ENCODE results near the gene SEMA3C. TPM values are rescaled to one million over a fixed set of nuclear protein-coding genes. Genes with fewer than 3 reads are reported as not detected.
"Not testable (repeated sequence)": the region's sequence is repeated elsewhere in the genome, so short reads cannot be mapped to it uniquely, and the experiment has no call there.

The SEMA3C gene
- total and polyA plus RNA-seq, 4 experiments from 2014 or later: 0.47 to 0.50 TPM; not detected in 2

- Histone ChIP-seq H3K27ac (ENCODE audit: low read depth, low read length) (no peak overlapping the region), H3K4me3 (ENCODE audit: low read length in 2 of 2) (no peak overlapping the region), H3K36me3 (ENCODE audit: insufficient read depth, low read length) (no peaks in the 10 kb centered on the region), H3K9me3 (ENCODE audit: control insufficient read depth in 1 of 2, low read length in 2 of 2) (no peaks in the 10 kb centered on the region), H3K27me3 (ENCODE audit: insufficient read depth, low read length) (no peaks in the 10 kb centered on the region), H3K4me1 (ENCODE audit: insufficient read depth, low read length) (no peaks in the 10 kb centered on the region)
- ChIA-PET POLR2A (ENCODE audit: partially characterized antibody) (no interaction called here), CTCF (ENCODE audit: partially characterized antibody) (no interaction called here)
- no peak overlapping the region for H3K4me3 Mint-ChIP-seq
- no peak for DNase-seq
- intact Hi-C loops (cut with micrococcal nuclease): no loop called here
- H3K4me1 Mint-ChIP-seq: no peaks in the 10 kb centered on the region
- no peaks in the 10 kb centered on the region for H3K27me3 Mint-ChIP-seq
- H3K9me3 Mint-ChIP-seq: peaks cover 0 to 10% (median 3%) of the 10 kb centered on the region in 8 donors
- no peak overlapping the region for H3K27ac Mint-ChIP-seq
- H3K36me3 Mint-ChIP-seq: no peaks in the 10 kb centered on the region
These were observed 21.8 kb upstream of the SEMA3C start for GRCh38 chr7:80940539-80941207.

- no peaks in the 10 kb centered on the region for H3K27me3 ChIP-seq (ENCODE audit: insufficient read depth, low read length)
- H3K4me1 Mint-ChIP-seq: no peaks in the 10 kb centered on the region
- no peaks in the 10 kb centered on the region for H3K4me1 ChIP-seq (ENCODE audit: insufficient read depth, low read length)
- no peak overlapping the region for H3K4me3 Mint-ChIP-seq
- DNase-seq: no peak
- CTCF ChIA-PET (ENCODE audit: partially characterized antibody): no interaction called here
- intact Hi-C loops (cut with micrococcal nuclease): no loop called here
- H3K27me3 Mint-ChIP-seq: no peaks in the 10 kb centered on the region
- POLR2A ChIA-PET (ENCODE audit: partially characterized antibody): no interaction called here
- H3K9me3 ChIP-seq (ENCODE audit: control insufficient read depth in 1 of 2, low read length in 2 of 2): no peaks in the 10 kb centered on the region
- no peaks in the 10 kb centered on the region for H3K36me3 ChIP-seq (ENCODE audit: insufficient read depth, low read length)
- no peaks in the 10 kb centered on the region for H3K36me3 Mint-ChIP-seq
- H3K9me3 Mint-ChIP-seq: peaks cover 0 to 10% (median 3%) of the 10 kb centered on the region in 8 donors
- H3K27ac Mint-ChIP-seq: no peak overlapping the region
- H3K4me3 ChIP-seq (ENCODE audit: low read length in 2 of 2): no peak overlapping the region
- no peak overlapping the region for H3K27ac ChIP-seq (ENCODE audit: low read depth, low read length)
These were observed 18.5 kb upstream of the SEMA3C start for GRCh38 chr7:80937336-80937735.

- no peak overlapping the region for H3K27ac ChIP-seq (ENCODE audit: low read depth, low read length)
- Mint-ChIP-seq H3K4me1 (no peaks in the 10 kb centered on the region), H3K4me3 (no peak overlapping the region), H3K36me3 (no peaks in the 10 kb centered on the region), H3K27me3 (no peaks in the 10 kb centered on the region), H3K27ac (no peak overlapping the region), H3K9me3 (peaks cover 0 to 14% (median 5%) of the 10 kb centered on the region in 8 donors)
- CTCF ChIA-PET (ENCODE audit: partially characterized antibody): no interaction called here
- no peak for DNase-seq
- intact Hi-C loops (cut with micrococcal nuclease): no loop called here
- H3K27me3 ChIP-seq (ENCODE audit: insufficient read depth, low read length): no peaks in the 10 kb centered on the region
- H3K9me3 ChIP-seq (ENCODE audit: control insufficient read depth in 1 of 2, low read length in 2 of 2): no peaks in the 10 kb centered on the region
- no peaks in the 10 kb centered on the region for H3K4me1 ChIP-seq (ENCODE audit: insufficient read depth, low read length)
- no peak overlapping the region for H3K4me3 ChIP-seq (ENCODE audit: low read length in 2 of 2)
- POLR2A ChIA-PET (ENCODE audit: partially characterized antibody): no interaction called here
- no peaks in the 10 kb centered on the region for H3K36me3 ChIP-seq (ENCODE audit: insufficient read depth, low read length)
These were observed 17.3 kb upstream of the SEMA3C start for GRCh38 chr7:80935991-80936780.

- CTCF ChIA-PET (ENCODE audit: partially characterized antibody): no interaction called here
- Histone ChIP-seq H3K36me3 (ENCODE audit: insufficient read depth, low read length) (no peaks in the 10 kb centered on the region), H3K27ac (ENCODE audit: low read depth, low read length) (no peak overlapping the region), H3K4me1 (ENCODE audit: insufficient read depth, low read length) (no peaks in the 10 kb centered on the region), H3K27me3 (ENCODE audit: insufficient read depth, low read length) (no peaks in the 10 kb centered on the region), H3K4me3 (ENCODE audit: low read length in 2 of 2) (no peak overlapping the region), H3K9me3 (ENCODE audit: control insufficient read depth in 1 of 2, low read length in 2 of 2) (no peaks in the 10 kb centered on the region)
- Mint-ChIP-seq H3K27me3 (no peaks in the 10 kb centered on the region), H3K4me1 (no peaks in the 10 kb centered on the region), H3K4me3 (no peak overlapping the region), H3K9me3 (peaks cover 0 to 20% (median 4%) of the 10 kb centered on the region in 8 donors), H3K27ac (no peak overlapping the region), H3K36me3 (no peaks in the 10 kb centered on the region)
- POLR2A ChIA-PET (ENCODE audit: partially characterized antibody): no interaction called here
- DNase-seq: no peak
- intact Hi-C loops (cut with micrococcal nuclease): no loop called here
These were observed 15.5 kb upstream of the SEMA3C start for GRCh38 chr7:80934321-80934720.

GRCh38 chr7:80932536-80932935, 13.7 kb upstream of the SEMA3C start:
- DNase-seq: no peak
- Histone ChIP-seq H3K36me3 (ENCODE audit: insufficient read depth, low read length) (no peaks in the 10 kb centered on the region), H3K27me3 (ENCODE audit: insufficient read depth, low read length) (no peaks in the 10 kb centered on the region), H3K4me3 (ENCODE audit: low read length in 2 of 2) (no peak overlapping the region), H3K27ac (ENCODE audit: low read depth, low read length) (no peak overlapping the region), H3K4me1 (ENCODE audit: insufficient read depth, low read length) (no peaks in the 10 kb centered on the region), H3K9me3 (ENCODE audit: control insufficient read depth in 1 of 2, low read length in 2 of 2) (no peaks in the 10 kb centered on the region)
- Mint-ChIP-seq H3K27ac (no peak overlapping the region), H3K27me3 (no peaks in the 10 kb centered on the region), H3K36me3 (no peaks in the 10 kb centered on the region), H3K4me1 (no peaks in the 10 kb centered on the region), H3K9me3 (peaks cover 0 to 20% (median 4%) of the 10 kb centered on the region in 8 donors), H3K4me3 (no peak overlapping the region)
- ChIA-PET CTCF (ENCODE audit: partially characterized antibody) (no interaction called here), POLR2A (ENCODE audit: partially characterized antibody) (no interaction called here)
- intact Hi-C loops (cut with micrococcal nuclease): no loop called here

GRCh38 chr7:80929619-80930018, 10.8 kb upstream of the SEMA3C start:
- intact Hi-C loops (cut with micrococcal nuclease): no loop called here
- H3K36me3 ChIP-seq (ENCODE audit: insufficient read depth, low read length): no peaks in the 10 kb centered on the region
- ChIA-PET CTCF (ENCODE audit: partially characterized antibody) (no interaction called here), POLR2A (ENCODE audit: partially characterized antibody) (no interaction called here)
- Mint-ChIP-seq H3K27ac (no peak overlapping the region), H3K36me3 (no peaks in the 10 kb centered on the region), H3K4me3 (no peak overlapping the region), H3K27me3 (no peaks in the 10 kb centered on the region), H3K9me3 (peaks cover 2 to 17% (median 4%) of the 10 kb centered on the region in 8 donors), H3K4me1 (no peaks in the 10 kb centered on the region)
- no peaks in the 10 kb centered on the region for H3K9me3 ChIP-seq (ENCODE audit: control insufficient read depth in 1 of 2, low read length in 2 of 2)
- H3K4me3 ChIP-seq (ENCODE audit: low read length in 2 of 2): no peak overlapping the region
- DNase-seq: no peak
- no peak overlapping the region for H3K27ac ChIP-seq (ENCODE audit: low read depth, low read length)
- no peaks in the 10 kb centered on the region for H3K4me1 ChIP-seq (ENCODE audit: insufficient read depth, low read length)
- H3K27me3 ChIP-seq (ENCODE audit: insufficient read depth, low read length): no peaks in the 10 kb centered on the region

- H3K27me3 Mint-ChIP-seq; POLR2A ChIA-PET (ENCODE audit: partially characterized antibody): not testable (repeated sequence)
- H3K9me3 Mint-ChIP-seq: peaks cover 2 to 14% (median 4%) of the 10 kb centered on the region in 8 donors
These were observed 8.1 kb upstream of the SEMA3C start for GRCh38 chr7:80926955-80927354.

More at GRCh38 chr7:80926955-80927354, 8.1 kb upstream of the SEMA3C start:
- H3K36me3 ChIP-seq (ENCODE audit: insufficient read depth, low read length); CTCF ChIA-PET (ENCODE audit: partially characterized antibody); H3K36me3 Mint-ChIP-seq; intact Hi-C loops (cut with micrococcal nuclease); H3K4me3 Mint-ChIP-seq; H3K4me3 ChIP-seq (ENCODE audit: low read length in 2 of 2); H3K27ac ChIP-seq (ENCODE audit: low read depth, low read length); DNase-seq; H3K27me3 ChIP-seq (ENCODE audit: insufficient read depth, low read length); H3K9me3 ChIP-seq (ENCODE audit: control insufficient read depth in 1 of 2, low read length in 2 of 2); H3K4me1 Mint-ChIP-seq; H3K27ac Mint-ChIP-seq; H3K4me1 ChIP-seq (ENCODE audit: insufficient read depth, low read length): not testable (repeated sequence)

Measured in CD4-positive, alpha-beta memory T cell (primary cell).